HG02943 (cell line): Measurements from ENCODE around the gene KDM3A.

ENCODE experiments used
- ATAC-seq: cut with Tn5 transposase; IDR thresholded peaks from one replicate; pipeline ENCODE4 v1.9.1; 2021; ENCODE audit warnings: mild to moderate bottlenecking, low read depth, moderate library complexity; ENCODE audit not compliant: unreplicated experiment

Gene KDM3A

GRCh38 chr2:86513948-86514660, 72.9 kb downstream of the KDM3A start:
- no peak for ATAC-seq

- ATAC-seq: no peak
Measured at GRCh38 chr2:86518481-86518880, 77.3 kb downstream of the KDM3A start.

- ATAC-seq: no peak
Measured at GRCh38 chr2:86519349-86519748, 78.2 kb downstream of the KDM3A start.

DNA sequence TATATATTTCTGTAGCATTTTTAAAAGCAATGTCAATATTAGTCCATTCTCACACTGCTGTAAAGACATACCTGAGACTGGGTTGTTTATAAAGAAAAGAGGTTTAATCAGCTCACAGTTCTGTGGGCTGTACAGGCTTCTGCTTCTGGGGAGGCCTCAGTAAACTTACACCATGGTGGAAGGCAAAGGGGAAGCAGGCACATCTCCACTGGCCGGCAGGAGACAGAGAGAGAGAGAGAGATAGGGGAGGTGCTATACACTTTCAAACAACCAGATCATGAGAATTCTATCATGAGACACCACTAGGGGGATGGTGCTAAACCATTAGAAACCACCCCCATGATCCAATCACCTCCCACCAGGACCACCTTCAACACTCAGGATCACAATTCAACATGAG, 79.0 kb downstream of the KDM3A start:
- ATAC-seq: no peak

GRCh38 chr2:86521922-86522321, 80.8 kb downstream of the KDM3A start:
- ATAC-seq: no peak

- no peak for ATAC-seq
Measured at GRCh38 chr2:86522711-86523110, 81.5 kb downstream of the KDM3A start.

GRCh38 chr2:86523491-86523890, 82.3 kb downstream of the KDM3A start:
- no peak for ATAC-seq

DNA sequence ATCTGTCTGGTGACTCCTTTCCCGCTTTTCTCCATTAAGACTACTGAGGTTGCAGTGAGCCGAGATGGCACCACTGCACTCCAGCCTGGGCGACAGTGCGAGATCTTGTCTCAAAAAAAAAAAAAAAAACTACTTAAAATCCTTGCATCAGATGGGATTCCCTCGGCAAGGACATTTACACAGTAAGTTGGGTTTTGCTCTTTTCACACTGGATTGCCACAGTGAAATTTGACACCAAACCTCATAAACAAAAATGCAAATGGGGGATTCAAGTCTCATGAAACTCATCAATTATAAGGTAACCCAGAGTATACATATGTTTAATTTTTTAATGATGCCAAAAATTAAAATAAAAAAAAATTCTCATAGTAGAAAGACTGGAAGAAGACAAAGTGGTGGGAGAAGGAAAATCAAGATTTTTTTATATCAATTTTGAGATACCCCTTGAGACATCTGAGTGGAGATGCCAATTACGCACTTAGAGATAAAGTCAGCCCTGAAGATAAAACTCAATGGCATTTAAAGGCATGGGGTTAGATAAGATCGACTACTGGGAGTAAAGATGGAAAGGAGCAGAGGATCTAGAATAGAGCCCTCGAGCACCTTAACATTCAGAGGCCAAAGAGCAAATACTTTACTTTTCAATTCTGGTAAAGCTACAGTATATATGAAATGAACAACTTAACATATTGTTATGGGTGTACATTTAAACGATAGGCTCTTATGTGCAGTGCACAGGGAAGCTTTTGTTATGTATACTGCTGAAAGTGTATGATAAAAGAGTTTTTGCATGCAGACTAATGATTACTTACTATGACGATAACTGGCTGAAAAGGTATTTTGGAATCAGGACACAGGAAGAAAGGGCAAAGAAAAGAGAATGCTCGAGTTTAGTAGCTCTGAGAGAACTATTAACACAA, 84.5 kb downstream of the KDM3A start:
- no peak for ATAC-seq

DNA sequence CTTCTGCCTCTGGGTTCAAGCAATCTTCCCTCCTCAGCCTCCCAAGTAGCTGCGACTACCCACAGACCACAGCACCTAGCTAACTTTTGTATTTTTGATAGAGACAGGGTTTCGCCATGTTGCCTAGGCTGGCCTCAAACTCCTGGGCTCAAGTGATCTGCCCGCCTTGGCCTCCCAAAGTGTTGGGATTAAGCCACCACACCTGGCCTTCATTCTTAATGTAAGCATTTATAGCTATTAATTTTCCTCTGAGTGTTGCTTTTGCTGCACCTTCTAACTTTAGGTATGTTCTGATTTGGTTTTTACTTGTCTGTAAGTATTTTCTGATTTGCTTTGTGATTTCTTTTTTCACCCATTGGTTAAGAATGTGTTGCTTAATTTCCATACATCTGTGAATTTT, 92.4 kb downstream of the KDM3A start:
- no peak for ATAC-seq

- ATAC-seq: no peak
Measured at GRCh38 chr2:86541334-86541733, 100.2 kb downstream of the KDM3A start.
